Vagina (tissue), 2 donors: ENCODE data around the gene RBM10. TPM values are rescaled to one million over a fixed set of nuclear protein-coding genes. Genes with fewer than 3 reads are reported as not detected.

ENCODE experiments used
- DNase-seq, 2 donors: peaks; one replicate each; pipeline ENCODE4 v3.0.0-alpha.2; 2017; ENCODE audit errors: extremely low spot score in 2 of 2
- H3K27ac ChIP-seq: fragments of 200-600 bp; sonication (generic); one replicate; pipeline ENCODE4 v1.5.1; 2019
- H3K27me3 ChIP-seq: fragments of 200-600 bp; sonication (generic); one replicate; pipeline ENCODE4 v1.5.1; 2019
- H3K36me3 ChIP-seq, 2 donors: fragments of 200-600 bp; sonication (generic); one replicate each; pipeline ENCODE4 v1.5.1; 2017 to 2019
- H3K4me1 ChIP-seq: fragments of 200-600 bp; sonication (generic); one replicate; pipeline ENCODE4 v1.5.1; 2019
- H3K4me3 ChIP-seq, 2 donors: fragments of 200-600 bp; sonication (generic); 1 replicate in 1 of 2; 2 replicates in 1 of 2; pipeline ENCODE4 v1.5.1; 2016 to 2019
- H3K9me3 ChIP-seq: fragments of 200-600 bp; sonication (generic); one replicate; pipeline ENCODE4 v1.5.1; 2019
- CTCF ChIP-seq, 3 experiments: fragments of 450-650 bp in 2 of 3; fragments of 200-600 bp in 1 of 3; sonication (generic) in 1 of 3; IDR thresholded peaks; one replicate each; pipeline ENCODE4 v1.5.1; 2017 to 2019; ENCODE audit warnings: antibody characterized with exemption in 3 of 3, mild to moderate bottlenecking in 2 of 3, moderate library complexity in 2 of 3
- POLR2A ChIP-seq, 2 donors: fragments of 450-650 bp; IDR thresholded peaks; one replicate each; pipeline ENCODE4 v1.6.1; 2017; ENCODE audit warnings: antibody characterized with exemption in 2 of 2, mild to moderate bottlenecking in 2 of 2, moderate library complexity in 2 of 2
- POLR2AphosphoS5 ChIP-seq, 2 donors: sonication (generic); formaldehyde crosslinking; IDR thresholded peaks; one replicate each; pipeline ENCODE4 v1.9.0; 2017; ENCODE audit warnings: antibody characterized with exemption in 2 of 2, mild to moderate bottlenecking in 2 of 2, low read depth in 1 of 2; ENCODE audit not compliant: insufficient read depth in 1 of 2
- intact Hi-C: fragments of 100-400 bp; cut with DNase I; formaldehyde crosslinking; loops from one replicate; pipeline ENCODE4 v1.15.1; 2023
- total RNA-seq: library from RNA; depleted of rRNA; stranded (reverse); fragments of >200 nt; gene quantifications from one replicate; pipeline ENCODE4 v1.2.3, GENCODE V29; 2016

The RBM10 gene
- total RNA-seq, 1 donor from 2014 or later, result 32.4 TPM

GRCh38 chrX:47209508-47210238 is 64.7 kb downstream of the RBM10 start:
- no peak for DNase-seq
- TF ChIP-seq CTCF (IDR thresholded peaks at IDR 0.05) (no peak), POLR2A (IDR thresholded peaks at IDR 0.05) (no peak), POLR2AphosphoS5 (IDR thresholded peaks at IDR 0.05; ENCODE audit: insufficient read depth in 1 of 2, low read depth in 1 of 2) (no peak)
- Histone ChIP-seq H3K36me3 (peaks cover 7 to 96% of the 10 kb centered on the region in 2 donors), H3K27ac (no peak overlapping the region), H3K4me3 (no peak overlapping the region), H3K27me3 (no peaks in the 10 kb centered on the region), H3K4me1 (no peaks in the 10 kb centered on the region), H3K9me3 (no peaks in the 10 kb centered on the region)
- intact Hi-C loops, result no loop called here

GRCh38 chrX:47210661-47211425 is 65.8 kb downstream of the RBM10 start:
- no peaks in the 10 kb centered on the region for H3K27me3 ChIP-seq
- DNase-seq, result no peak
- no peaks in the 10 kb centered on the region for H3K9me3 ChIP-seq
- no peak overlapping the region for H3K27ac ChIP-seq
- no peak overlapping the region for H3K4me3 ChIP-seq
- H3K36me3 ChIP-seq, result peaks cover 7 to 96% of the 10 kb centered on the region in 2 donors
- no peak for TF ChIP-seq POLR2AphosphoS5 (IDR thresholded peaks at IDR 0.05; ENCODE audit: insufficient read depth in 1 of 2, low read depth in 1 of 2)
- no peak for TF ChIP-seq POLR2A (IDR thresholded peaks at IDR 0.05)
- TF ChIP-seq CTCF (IDR thresholded peaks at IDR 0.05), result no peak
- no peaks in the 10 kb centered on the region for H3K4me1 ChIP-seq
- intact Hi-C loops, result no loop called here

GRCh38 chrX:47212381-47213293 is 67.6 kb downstream of the RBM10 start:
- H3K9me3 ChIP-seq, result no peaks in the 10 kb centered on the region
- H3K4me3 ChIP-seq, result no peak overlapping the region
- peaks cover 7 to 87% of the 10 kb centered on the region in 2 donors for H3K36me3 ChIP-seq
- intact Hi-C loops, result no loop called here
- no peaks in the 10 kb centered on the region for H3K27me3 ChIP-seq
- no peak for DNase-seq
- no peak overlapping the region for H3K27ac ChIP-seq
- peaks cover 12% of the 10 kb centered on the region for H3K4me1 ChIP-seq
- TF ChIP-seq CTCF (IDR thresholded peaks at IDR 0.05) (no peak), POLR2AphosphoS5 (IDR thresholded peaks at IDR 0.05; ENCODE audit: insufficient read depth in 1 of 2, low read depth in 1 of 2) (no peak), POLR2A (IDR thresholded peaks at IDR 0.05) (no peak)

GRCh38 chrX:47214435-47215077 is 69.5 kb downstream of the RBM10 start:
- Histone ChIP-seq H3K27ac (no peak overlapping the region), H3K27me3 (no peaks in the 10 kb centered on the region), H3K9me3 (no peaks in the 10 kb centered on the region), H3K4me1 (peaks cover 19% of the 10 kb centered on the region), H3K4me3 (no peak overlapping the region), H3K36me3 (peaks cover 6 to 69% of the 10 kb centered on the region in 2 donors)
- DNase-seq, result no peak
- TF ChIP-seq POLR2A (IDR thresholded peaks at IDR 0.05) (no peak), CTCF (IDR thresholded peaks at IDR 0.05) (no peak), POLR2AphosphoS5 (IDR thresholded peaks at IDR 0.05; ENCODE audit: insufficient read depth in 1 of 2, low read depth in 1 of 2) (no peak)
- intact Hi-C loops, result no loop called here
